Measurements from ENCODE around the gene ALG1.

Gene ALG1

GRCh38 chr16:5027575-5028235 lies 43.9 kb upstream of the ALG1 start:
- TF ChIP-seq CTCF (conservative IDR thresholded peaks at IDR 0.05; ENCODE audit: control insufficient read depth, insufficient read depth, low read depth, low read length) = no peak

GRCh38 chr16:5028950-5029475 lies 42.6 kb upstream of the ALG1 start:
- H3K4me3 ChIP-seq (ENCODE audit: control insufficient read depth, low read depth, low read length) = no peak overlapping the region
- no peak for DNase-seq (ENCODE audit: low read depth)
- TF ChIP-seq CTCF (conservative IDR thresholded peaks at IDR 0.05; ENCODE audit: control insufficient read depth, insufficient read depth, low read depth, low read length) = no peak

More at GRCh38 chr16:5027575-5028235, 43.9 kb upstream of the ALG1 start:
- H3K4me3 ChIP-seq (ENCODE audit: control insufficient read depth, low read depth, low read length) = no peak overlapping the region
- DNase-seq (ENCODE audit: low read depth) = no peak

GRCh38 chr16:5030251-5030870 lies 41.3 kb upstream of the ALG1 start:
- H3K4me3 ChIP-seq (ENCODE audit: control insufficient read depth, low read depth, low read length) = no peak overlapping the region
- no peak for TF ChIP-seq CTCF (conservative IDR thresholded peaks at IDR 0.05; ENCODE audit: control insufficient read depth, insufficient read depth, low read depth, low read length)
- no peak for DNase-seq (ENCODE audit: low read depth)

- DNase-seq (ENCODE audit: low read depth) = peak; percentile 12
- no peak for TF ChIP-seq CTCF (conservative IDR thresholded peaks at IDR 0.05; ENCODE audit: control insufficient read depth, insufficient read depth, low read depth, low read length)
- H3K4me3 ChIP-seq (ENCODE audit: control insufficient read depth, low read depth, low read length) = no peak overlapping the region
Measured at GRCh38 chr16:5031601-5032000, 40.0 kb upstream of the ALG1 start.

GRCh38 chr16:5032748-5033167 lies 38.9 kb upstream of the ALG1 start:
- no peak for DNase-seq (ENCODE audit: low read depth)
- peak overlapping the region; percentile 70 for H3K4me3 ChIP-seq (ENCODE audit: control insufficient read depth, low read depth, low read length)
- TF ChIP-seq CTCF (conservative IDR thresholded peaks at IDR 0.05; ENCODE audit: control insufficient read depth, insufficient read depth, low read depth, low read length) = no peak

- DNase-seq (ENCODE audit: low read depth) = peak; percentile 81
- H3K4me3 ChIP-seq (ENCODE audit: control insufficient read depth, low read depth, low read length) = peak within 1 kb of the TSS; percentile 70
- no peak for TF ChIP-seq CTCF (conservative IDR thresholded peaks at IDR 0.05; ENCODE audit: control insufficient read depth, insufficient read depth, low read depth, low read length)
Measured at GRCh38 chr16:5033256-5034166, 38.1 kb upstream of the ALG1 start, which contains the start of gene NAGPA. Gene NAGPA (minus strand): TSS chr16:5033935. CDS start chr16:5033914, 21 bp downstream.
